Activated effector memory CD4-positive, alpha-beta T cell treated with anti-CD3 and anti-CD28 coated beads, Interleukin-2, amount 50 U/mL, for 16 hours (primary cell): ENCODE measurements around the gene VAC14.
"Not testable (repeated sequence)": the region's sequence is repeated elsewhere in the genome, so short reads cannot be mapped to it uniquely, and the experiment has no call there.

ENCODE experiments used
- DNase-seq: peaks from one replicate; pipeline ENCODE4 v3.0.0-alpha.2; 2020

Gene VAC14

GRCh38 chr16:70800781-70801480, at the start of gene VAC14:
Gene VAC14, minus strand, starts transcription at chr16:70801158. Its CDS starts 258 bp downstream, at chr16:70800900.
- peak; percentile 99 for DNase-seq

GRCh38 chr16:70823498-70824118, 22.6 kb upstream of the VAC14 start:
- DNase-seq: not testable (repeated sequence)

GRCh38 chr16:70822734-70823133, 21.8 kb upstream of the VAC14 start:
- not testable (repeated sequence) for DNase-seq

GRCh38 chr16:70818088-70818487, 17.1 kb upstream of the VAC14 start:
- DNase-seq: not testable (repeated sequence)

- DNase-seq: no peak
Observed at GRCh38 chr16:70809392-70810060, 8.6 kb upstream of the VAC14 start.

- DNase-seq: no peak
Observed at GRCh38 chr16:70808371-70808770, 7.4 kb upstream of the VAC14 start.

- no peak for DNase-seq
Observed at GRCh38 chr16:70805787-70806186, 4.8 kb upstream of the VAC14 start.

- no peak for DNase-seq
Observed at GRCh38 chr16:70805380-70805779, 4.4 kb upstream of the VAC14 start.

- no peak for DNase-seq
Observed at GRCh38 chr16:70804734-70805169, 3.8 kb upstream of the VAC14 start.

- DNase-seq: no peak
Observed at GRCh38 chr16:70804153-70804733, 3.3 kb upstream of the VAC14 start.

- no peak for DNase-seq
Observed at GRCh38 chr16:70803319-70803718, 2.4 kb upstream of the VAC14 start.

GRCh38 chr16:70801611-70802010, 653 bp upstream of the VAC14 start:
- no peak for DNase-seq

- DNase-seq: no peak
Observed at GRCh38 chr16:70800311-70800710, 647 bp downstream of the VAC14 start.

- DNase-seq: no peak
Observed at GRCh38 chr16:70796301-70796700, 4.7 kb downstream of the VAC14 start.

GRCh38 chr16:70795296-70795912, 5.6 kb downstream of the VAC14 start:
- no peak for DNase-seq

- no peak for DNase-seq
Observed at GRCh38 chr16:70793851-70794502, 7.0 kb downstream of the VAC14 start.

GRCh38 chr16:70790815-70791214, 10.1 kb downstream of the VAC14 start:
- DNase-seq: no peak

- DNase-seq: no peak
Observed at GRCh38 chr16:70789595-70790447, 11.1 kb downstream of the VAC14 start.

GRCh38 chr16:70788668-70789594, 12.0 kb downstream of the VAC14 start:
- DNase-seq: no peak

- no peak for DNase-seq
Observed at GRCh38 chr16:70786020-70786755, 14.8 kb downstream of the VAC14 start.
